K562 (cell line): ENCODE data around the gene CLSTN2. TPM values are rescaled to one million over a fixed set of nuclear protein-coding genes. Genes with fewer than 3 reads are reported as not detected.
A peak's percentile ranks its signal among the peaks of the same experiment; 100 is the strongest.

Experiments used
- ATAC-seq: fragments of 200-7000 bp; cut with Tn5 transposase; 3 replicates; pipeline ENCODE4 v1.9.1; 2020; ENCODE audit warnings: moderate library complexity
- BruUV-seq: library from RNA; stranded (reverse); fragments of 400-500 nt; replicated peaks from 2 replicates; lab custom pipeline; 2021; lab: Mats Ljungman, UMichigan
- CTCF ChIA-PET: fragments of 300-600 bp; formaldehyde crosslinking; extraction: SDS; loops from one replicate; lab custom pipeline; 2021; ENCODE audit warnings: low intra/inter-chr PET ratio; lab: Yijun Ruan, JAX
- POLR2A ChIA-PET: fragments of 300-600, 350-650 bp; sonication (Branson Sonifier 250); formaldehyde crosslinking; extraction: SDS; loops from one replicate; lab custom pipeline; 2021; ENCODE audit warnings: antibody characterized with exemption, inconsistent platforms; lab: Yijun Ruan, JAX
- DNase-seq, 4 experiments: peaks; one replicate each; pipeline versions ENCODE4 v3.0.0 to v3.0.0-alpha.2; 2011 to 2018; ENCODE audit warnings: low spot score in 3 of 4, mixed read lengths in 3 of 4; ENCODE audit errors: extremely low read depth in 1 of 4
- FAIRE-seq: peaks from 2 replicates; lab custom pipeline; 2011; peaks lifted over from hg19 to GRCh38; lab: Jason Lieb, UNC
- H2AFZ ChIP-seq: 2 replicates; pipeline ENCODE4 v1.6.0; 2011; ENCODE audit warnings: low read depth, low read length, control low read depth, inconsistent platforms
- H3K27ac ChIP-seq: fragments of 200-600 bp; 3 replicates; pipeline ENCODE4 v1.8.0; 2011; ENCODE audit warnings: low read depth, mild to moderate bottlenecking, control low read depth, inconsistent platforms, low read length, moderate library complexity, mixed read lengths; ENCODE audit errors: extremely low read depth
- H3K27me3 ChIP-seq, 2 experiments: fragments of 300-600 bp in 1 of 2; 2 replicates in 1 of 2; 3 replicates in 1 of 2; pipeline versions ENCODE4 v1.6.0 to v1.8.0; 2011; ENCODE audit warnings: inconsistent platforms in 2 of 2, low read length in 2 of 2, mild to moderate bottlenecking in 1 of 2, mixed read lengths in 1 of 2, moderate library complexity in 1 of 2; ENCODE audit not compliant: control insufficient read depth in 2 of 2, insufficient read depth in 2 of 2
- H3K36me3 ChIP-seq: fragments of 300-600 bp; 3 replicates; pipeline ENCODE4 v1.8.0; 2011; ENCODE audit warnings: mild to moderate bottlenecking, low read length, inconsistent platforms; ENCODE audit not compliant: control insufficient read depth, insufficient read depth
- H3K4me1 ChIP-seq, 2 experiments: fragments of 200-600 bp in 1 of 2; replicated peaks in 1 of 2; 2 replicates in 1 of 2; 3 replicates in 1 of 2; pipeline versions ENCODE4 v1.5.1 to v1.8.0; 2011; ENCODE audit warnings: inconsistent platforms in 2 of 2, low read length in 2 of 2, mild to moderate bottlenecking in 1 of 2, mixed read lengths in 1 of 2, moderate library complexity in 1 of 2; ENCODE audit not compliant: control insufficient read depth in 2 of 2, insufficient read depth in 2 of 2
- H3K4me2 ChIP-seq: 2 replicates; pipeline ENCODE4 v1.6.1; 2011; ENCODE audit warnings: low read length, control low read depth, inconsistent platforms, mixed read lengths; ENCODE audit not compliant: insufficient read depth
- H3K4me3 ChIP-seq: fragments of 200-600 bp; sonication (generic), shearing (Covaris generic); 2 replicates; pipeline ENCODE4 v1.5.1; 2016; ENCODE audit warnings: control low read depth, inconsistent platforms
- H3K79me2 ChIP-seq: fragments of 200-600 bp; 3 replicates; pipeline ENCODE4 v1.8.0; 2011; ENCODE audit warnings: low read length, inconsistent platforms; ENCODE audit not compliant: control insufficient read depth, insufficient read depth
- H3K9ac ChIP-seq, 2 experiments: 2 replicates each; pipeline versions ENCODE4 v1.6.0 to v1.6.1; 2011; ENCODE audit warnings: low read depth in 2 of 2, low read length in 2 of 2, control low read depth in 1 of 2, inconsistent platforms in 1 of 2, mild to moderate bottlenecking in 1 of 2, mixed read lengths in 1 of 2; ENCODE audit not compliant: insufficient read depth in 1 of 2
- H3K9me1 ChIP-seq: one replicate; pipeline ENCODE4 v1.6.0; 2011; ENCODE audit warnings: inconsistent platforms, mild to moderate bottlenecking, low read length, moderate library complexity; ENCODE audit not compliant: control insufficient read depth, insufficient read depth
- H3K9me3 ChIP-seq: replicated peaks from 2 replicates; pipeline ENCODE4 v1.5.1; 2011; ENCODE audit warnings: low read depth, low read length, inconsistent platforms; ENCODE audit not compliant: control insufficient read depth, insufficient read depth
- H4K20me1 ChIP-seq: replicated peaks from 2 replicates; pipeline ENCODE4 v1.6.1; 2011; ENCODE audit warnings: low read length, inconsistent platforms, mixed read lengths; ENCODE audit not compliant: control insufficient read depth, insufficient read depth
- PCBP2 ChIP-seq: fragments of 200-400 bp; formaldehyde crosslinking; IDR thresholded peaks from 2 replicates; pipeline ENCODE4 v1.6.1; 2018; ENCODE audit warnings: low read length, low read depth, mild to moderate bottlenecking, moderate library complexity; ENCODE audit not compliant: poor library complexity, severe bottlenecking
- ZBTB2 ChIP-seq: fragments of 450-650 bp; IDR thresholded peaks from 2 replicates; pipeline ENCODE4 v1.6.1; 2016; ENCODE audit warnings: antibody characterized with exemption
- WGBS: fragments of 100-300 bp; shearing (Covaris generic); methylation state at CpG from one replicate; pipeline ENCODE4 v1.1.6; 2016; ENCODE audit warnings: low coverage, mixed read lengths; ENCODE audit not compliant: insufficient coverage; ENCODE audit errors: missing lambda C conversion rate; 5-methylcytosine and 5-hydroxymethylcytosine counted together
- in situ Hi-C: fragments of 300-500 bp; cut with MboI; formaldehyde crosslinking; loops from 4 replicates; pipeline ENCODE4 v1.15.0; 2018; ENCODE audit warnings: inconsistent platforms, mixed read lengths
- intact Hi-C: fragments of 100-400 bp; cut with micrococcal nuclease; formaldehyde crosslinking; loops from 2 replicates; pipeline ENCODE4 v1.14.2; 2022
- polyA plus RNA-seq, 8 experiments: library from polyadenylated mRNA; depleted of rRNA in 4 of 8; stranded (reverse) in 5 of 8; unstranded in 3 of 8; fragments of >200 nt; fragmentation: Nextera tagmentation in 2 of 8; fragmentation: Illumina TruSeq in 1 of 8; extraction: Ambion mirVana in 2 of 8; extraction: Trizol in 1 of 8; gene quantifications; 2 replicates each; pipeline versions ENCODE4 v1.2.1 to v1.2.3, GENCODE V29; 2011 to 2014; ENCODE audit warnings: inconsistent platforms in 1 of 8, missing spikeins in 1 of 8
- total RNA-seq, 7 experiments: library from RNA; depleted of rRNA in 6 of 7; stranded (reverse); fragments of >200 nt in 6 of 7; fragmentation: Illumina TruSeq in 2 of 7; extraction: Trizol in 2 of 7; gene quantifications; 2 replicates each; pipeline versions ENCODE4 v1.2.1 to v1.2.3, GENCODE V29; 2011 to 2021; ENCODE audit warnings: low replicate concordance in 1 of 7
- TF ChIP-seq, protein P1 (sequence below): sonication (generic); formaldehyde crosslinking; IDR thresholded peaks from 2 replicates; pipeline ENCODE4 v1.5.0; 2020; ENCODE audit warnings: missing genetic modification reagents

Gene CLSTN2
- total and polyA plus RNA-seq, 9 of the 15 experiments (the other 6 are each of a cell fraction or from before 2014, with no cell fraction given), result 0.02 to 0.04 (median 0.04) TPM; not detected in 6

GRCh38 chr3:140180603-140181002, 245.6 kb downstream of the CLSTN2 start (continued):
- TF ChIP-seq ZBTB2, result no peak

GRCh38 chr3:140185375-140185774, 250.4 kb downstream of the CLSTN2 start:
- Histone ChIP-seq H3K4me2 (no peak overlapping the region), H4K20me1 (no peaks in the 10 kb centered on the region), H3K79me2 (no peaks in the 10 kb centered on the region), H2AFZ (no peak overlapping the region), H3K27ac (no peak overlapping the region), H3K4me3 (no peak overlapping the region), H3K36me3 (no peaks in the 10 kb centered on the region), H3K4me1 (no peaks in the 10 kb centered on the region), H3K9me1 (no peaks in the 10 kb centered on the region), H3K9ac (no peak overlapping the region), H3K27me3 (no peaks in the 10 kb centered on the region), H3K9me3 (no peaks in the 10 kb centered on the region)
- BruUV-seq, result no TSS peak
- TF ChIP-seq, protein P1, sequence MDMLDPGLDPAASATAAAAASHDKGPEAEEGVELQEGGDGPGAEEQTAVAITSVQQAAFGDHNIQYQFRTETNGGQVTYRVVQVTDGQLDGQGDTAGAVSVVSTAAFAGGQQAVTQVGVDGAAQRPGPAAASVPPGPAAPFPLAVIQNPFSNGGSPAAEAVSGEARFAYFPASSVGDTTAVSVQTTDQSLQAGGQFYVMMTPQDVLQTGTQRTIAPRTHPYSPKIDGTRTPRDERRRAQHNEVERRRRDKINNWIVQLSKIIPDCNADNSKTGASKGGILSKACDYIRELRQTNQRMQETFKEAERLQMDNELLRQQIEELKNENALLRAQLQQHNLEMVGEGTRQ (CRISPR knock-in tag), result peak; percentile 55
- no peak for TF ChIP-seq PCBP2
- DNase-seq (no peak), FAIRE-seq (no peak), ATAC-seq (no peak)
- intact Hi-C loops (no loop called here), in situ Hi-C loops (no loop called here)
- POLR2A ChIA-PET, result interaction anchor here (0.6 kb wide), 1 partner anchor 632 kb away, joined by 3 read pairs; no protein-coding TSS in a partner anchor
- CTCF ChIA-PET, result no interaction called here
- WGBS, result 0% methylated on average over 4 of the region's 4 CpGs
